ENCODE results near the gene NDUFS5. TPM values are rescaled to one million over a fixed set of nuclear protein-coding genes. Genes with fewer than 3 reads are reported as not detected.

Gene NDUFS5
- total RNA-seq, 1 donor from 2014 or later: 208 TPM

GRCh38 chr1:39082811-39083576, 56.8 kb downstream of the NDUFS5 start:
- no peak for DNase-seq (ENCODE audit: low spot score, unreplicated experiment)
- H3K4me1 Mint-ChIP-seq (ENCODE audit: low read depth): peaks cover 8% of the 10 kb centered on the region
- H3K36me3 Mint-ChIP-seq (ENCODE audit: insufficient read depth): no peaks in the 10 kb centered on the region
- no peak for TF ChIP-seq CTCF (IDR thresholded peaks at IDR 0.05; ENCODE audit: unreplicated experiment)
- H3K27me3 Mint-ChIP-seq: peaks cover 60% of the 10 kb centered on the region
- peak overlapping the region; percentile 78 for H3K4me3 Mint-ChIP-seq (ENCODE audit: low read depth)
- no peaks in the 10 kb centered on the region for H3K9me3 Mint-ChIP-seq (ENCODE audit: low read depth)
- peak overlapping the region; percentile 83 for H3K27ac Mint-ChIP-seq

GRCh38 chr1:39084191-39084590, 58.0 kb downstream of the NDUFS5 start:
- Mint-ChIP-seq H3K4me1 (ENCODE audit: low read depth) (peaks cover 8% of the 10 kb centered on the region), H3K4me3 (ENCODE audit: low read depth) (no peak overlapping the region), H3K9me3 (ENCODE audit: low read depth) (no peaks in the 10 kb centered on the region), H3K27ac (no peak overlapping the region), H3K27me3 (peaks cover 57% of the 10 kb centered on the region), H3K36me3 (ENCODE audit: insufficient read depth) (no peaks in the 10 kb centered on the region)
- DNase-seq (ENCODE audit: low spot score, unreplicated experiment): no peak
- no peak for TF ChIP-seq CTCF (IDR thresholded peaks at IDR 0.05; ENCODE audit: unreplicated experiment)

Other genes starting within 250 kb of the NDUFS5 start
- gene RRAGC, start 166.6 kb upstream of the NDUFS5 start, total RNA-seq: 19.7 and 20.8 TPM in 2 replicates
- 25.6 and 28.3 TPM in 2 replicates for gene MYCBP, start 153.0 kb upstream of the NDUFS5 start, total RNA-seq
- not detected in 2 replicates for gene GJA9, start 144.8 kb upstream of the NDUFS5 start, total RNA-seq
- gene RHBDL2, start 84.5 kb upstream of the NDUFS5 start, total RNA-seq: not detected in 2 replicates
- gene AKIRIN1, start 35.1 kb upstream of the NDUFS5 start, total RNA-seq: 96.1 and 96.2 TPM in 2 replicates
- gene MACF1, start 178.3 kb downstream of the NDUFS5 start, total RNA-seq: 241 and 285 TPM in 2 replicates